Duodenal mucosa (tissue), 2 donors: Measurements from ENCODE around the gene TTC39A.

Experiments used
- H3K27ac ChIP-seq: one replicate; pipeline ENCODE4 v1.7.0; 2013; ENCODE audit warnings: low read depth, low read length
- H3K27me3 ChIP-seq, 2 donors: one replicate each; pipeline ENCODE4 v1.7.0; 2013; ENCODE audit warnings: low read length in 2 of 2, control low read depth in 1 of 2; ENCODE audit not compliant: insufficient read depth in 2 of 2, control insufficient read depth in 1 of 2
- H3K36me3 ChIP-seq, 2 donors: one replicate each; pipeline ENCODE4 v1.7.0; 2013; ENCODE audit warnings: low read length in 2 of 2, control low read depth in 1 of 2; ENCODE audit not compliant: insufficient read depth in 2 of 2, control insufficient read depth in 1 of 2
- H3K4me1 ChIP-seq, 2 donors: one replicate each; pipeline ENCODE4 v1.7.0; 2013; ENCODE audit warnings: low read length in 2 of 2, control low read depth in 1 of 2; ENCODE audit not compliant: insufficient read depth in 2 of 2, control insufficient read depth in 1 of 2
- H3K4me3 ChIP-seq, 2 donors: one replicate each; pipeline ENCODE4 v1.7.0; 2013; ENCODE audit warnings: low read length in 2 of 2, low read depth in 1 of 2
- H3K9ac ChIP-seq, 2 donors: one replicate each; pipeline ENCODE4 v1.7.0; 2013; ENCODE audit warnings: low read length in 2 of 2, low read depth in 1 of 2
- H3K9me3 ChIP-seq, 2 donors: one replicate each; pipeline ENCODE4 v1.7.0; 2013; ENCODE audit warnings: low read length in 2 of 2, control low read depth in 1 of 2; ENCODE audit not compliant: control insufficient read depth in 1 of 2

The TTC39A gene

GRCh38 chr1:51274676-51275075 lies 55.7 kb downstream of the TTC39A start:
- no peak overlapping the region for H3K4me3 ChIP-seq
- H3K4me1 ChIP-seq, result no peaks in the 10 kb centered on the region
- peaks cover 12 to 23% of the 10 kb centered on the region in 2 donors for H3K36me3 ChIP-seq
- H3K27me3 ChIP-seq, result no peaks in the 10 kb centered on the region
- H3K9me3 ChIP-seq, result no peaks in the 10 kb centered on the region
- H3K27ac ChIP-seq, result no peak overlapping the region
- no peak overlapping the region for H3K9ac ChIP-seq

- Histone ChIP-seq H3K4me3 (no peak overlapping the region), H3K9ac (no peak overlapping the region), H3K27ac (no peak overlapping the region), H3K27me3 (no peaks in the 10 kb centered on the region), H3K9me3 (no peaks in the 10 kb centered on the region), H3K36me3 (peaks cover 12 to 23% of the 10 kb centered on the region in 2 donors), H3K4me1 (peaks cover 0 to 9% of the 10 kb centered on the region in 2 donors)
These were observed 57.4 kb downstream of the TTC39A start for GRCh38 chr1:51272916-51273315.

GRCh38 chr1:51270751-51271150 lies 59.6 kb downstream of the TTC39A start:
- Histone ChIP-seq H3K4me3 (no peak overlapping the region), H3K27me3 (no peaks in the 10 kb centered on the region), H3K27ac (no peak overlapping the region), H3K4me1 (peaks cover 0 to 9% of the 10 kb centered on the region in 2 donors), H3K9ac (no peak overlapping the region), H3K36me3 (peaks cover 12 to 23% of the 10 kb centered on the region in 2 donors), H3K9me3 (no peaks in the 10 kb centered on the region)

GRCh38 chr1:51268634-51269033 lies 61.7 kb downstream of the TTC39A start:
- Histone ChIP-seq H3K9ac (no peak overlapping the region), H3K27me3 (no peaks in the 10 kb centered on the region), H3K27ac (no peak overlapping the region), H3K9me3 (no peaks in the 10 kb centered on the region), H3K36me3 (peaks cover 12 to 19% of the 10 kb centered on the region in 2 donors), H3K4me3 (no peak overlapping the region), H3K4me1 (peaks cover 3 to 9% of the 10 kb centered on the region in 2 donors)

- Histone ChIP-seq H3K9me3 (no peaks in the 10 kb centered on the region), H3K4me1 (peaks cover 4 to 14% of the 10 kb centered on the region in 2 donors), H3K36me3 (peaks cover 12 to 19% of the 10 kb centered on the region in 2 donors), H3K27ac (no peak overlapping the region), H3K9ac (no peak overlapping the region), H3K27me3 (no peaks in the 10 kb centered on the region), H3K4me3 (no peak overlapping the region)
These were observed 63.6 kb downstream of the TTC39A start for GRCh38 chr1:51266791-51267190.

- H3K27ac ChIP-seq, result no peak overlapping the region
- H3K9ac ChIP-seq, result no peak overlapping the region
- H3K27me3 ChIP-seq, result no peaks in the 10 kb centered on the region
- peaks cover 11 to 13% of the 10 kb centered on the region in 2 donors for H3K36me3 ChIP-seq
- H3K4me1 ChIP-seq, result peaks cover 4 to 16% of the 10 kb centered on the region in 2 donors
- no peaks in the 10 kb centered on the region for H3K9me3 ChIP-seq
- no peak overlapping the region for H3K4me3 ChIP-seq
These were observed 64.2 kb downstream of the TTC39A start for GRCh38 chr1:51266181-51266580.

GRCh38 chr1:51265618-51266017 lies 64.7 kb downstream of the TTC39A start:
- peaks cover 4 to 18% of the 10 kb centered on the region in 2 donors for H3K4me1 ChIP-seq
- no peak overlapping the region for H3K4me3 ChIP-seq
- no peak overlapping the region for H3K27ac ChIP-seq
- peaks cover 5 to 8% of the 10 kb centered on the region in 2 donors for H3K36me3 ChIP-seq
- H3K27me3 ChIP-seq, result no peaks in the 10 kb centered on the region
- H3K9ac ChIP-seq, result no peak overlapping the region
- H3K9me3 ChIP-seq, result no peaks in the 10 kb centered on the region

- H3K9me3 ChIP-seq, result no peaks in the 10 kb centered on the region
- H3K4me1 ChIP-seq, result peaks cover 4 to 27% of the 10 kb centered on the region in 2 donors
- no peak overlapping the region for H3K4me3 ChIP-seq
- H3K9ac ChIP-seq, result no peak overlapping the region
- no peaks in the 10 kb centered on the region for H3K36me3 ChIP-seq
- no peaks in the 10 kb centered on the region for H3K27me3 ChIP-seq
- no peak overlapping the region for H3K27ac ChIP-seq
These were observed 65.9 kb downstream of the TTC39A start for GRCh38 chr1:51264451-51264850.

GRCh38 chr1:51263147-51263877 lies 67.0 kb downstream of the TTC39A start:
- no peak overlapping the region for H3K4me3 ChIP-seq
- no peaks in the 10 kb centered on the region for H3K36me3 ChIP-seq
- no peak overlapping the region for H3K9ac ChIP-seq
- no peak overlapping the region for H3K27ac ChIP-seq
- H3K27me3 ChIP-seq, result no peaks in the 10 kb centered on the region
- H3K9me3 ChIP-seq, result no peaks in the 10 kb centered on the region
- H3K4me1 ChIP-seq, result peaks cover 12 to 27% of the 10 kb centered on the region in 2 donors

GRCh38 chr1:51255331-51255730 lies 75.0 kb downstream of the TTC39A start:
- Histone ChIP-seq H3K27ac (no peak overlapping the region), H3K27me3 (no peaks in the 10 kb centered on the region), H3K36me3 (no peaks in the 10 kb centered on the region), H3K4me3 (no peak overlapping the region), H3K4me1 (peaks cover 8 to 17% of the 10 kb centered on the region in 2 donors), H3K9ac (no peak overlapping the region), H3K9me3 (no peaks in the 10 kb centered on the region)
